ENCODE measurements around the gene PKD1.
"Not testable (repeated sequence)": the region's sequence is repeated elsewhere in the genome, so short reads cannot be mapped to it uniquely, and the experiment has no call there.

- TF ChIP-seq CTCF (tag by site-specific recombination; IDR thresholded peaks at IDR 0.05); ZNF274 (IDR thresholded peaks at IDR 0.05; ENCODE audit: low read length); ZNF274 (tag by site-specific recombination; IDR thresholded peaks at IDR 0.05; ENCODE audit: borderline replicate concordance): not testable (repeated sequence)
Measured at GRCh38 chr16:2097689-2098088, 38.0 kb downstream of the PKD1 start.
